HepG2 (cell line): Measurements from ENCODE around the gene CS. TPM values are rescaled to one million over a fixed set of nuclear protein-coding genes. Genes with fewer than 3 reads are reported as not detected.

Experiments used
- ATAC-seq: fragments of 200-7000 bp; cut with Tn5 transposase; 3 replicates; pipeline ENCODE4 v1.9.1; 2020; ENCODE audit warnings: mild to moderate bottlenecking, moderate library complexity
- BruUV-seq: library from RNA; stranded (reverse); fragments of 400-500 nt; replicated peaks from 2 replicates; lab custom pipeline; 2021; lab: Mats Ljungman, UMichigan
- CTCF ChIA-PET: fragments of 300-600 bp; formaldehyde crosslinking; extraction: SDS; loops from one replicate; lab custom pipeline; 2021; ENCODE audit warnings: low total read pairs, inconsistent platforms, low intra/inter-chr PET ratio; lab: Yijun Ruan, JAX
- POLR2A ChIA-PET: fragments of 350-600 bp; sonication (Branson Sonifier 250); formaldehyde crosslinking; loops from one replicate; lab custom pipeline; 2020; ENCODE audit warnings: antibody characterized with exemption, inconsistent platforms; lab: Yijun Ruan, JAX
- DNase-seq: peaks from one replicate; pipeline ENCODE4 v3.0.0-alpha.2; 2015; ENCODE audit warnings: low spot score
- FAIRE-seq: peaks from 3 replicates; lab custom pipeline; 2011; peaks lifted over from hg19 to GRCh38; lab: Jason Lieb, UNC
- H2AFZ ChIP-seq: one replicate; pipeline ENCODE4 v1.6.1; 2011; ENCODE audit warnings: low read length, inconsistent platforms
- H3K27ac ChIP-seq: fragments of 300-600 bp; 3 replicates; pipeline ENCODE4 v1.8.0; 2011; ENCODE audit warnings: mixed run types, mild to moderate bottlenecking, mixed read lengths, low read length, inconsistent platforms; ENCODE audit not compliant: insufficient read depth; ENCODE audit errors: extremely low read length
- H3K27me3 ChIP-seq, 2 experiments: fragments of 200-600 bp in 1 of 2; 2 replicates in 1 of 2; 3 replicates in 1 of 2; pipeline versions ENCODE4 v1.6.0 to v1.8.0; 2011; ENCODE audit warnings: low read length in 2 of 2, mild to moderate bottlenecking in 2 of 2, moderate library complexity in 2 of 2, inconsistent platforms in 1 of 2; ENCODE audit not compliant: insufficient read depth in 2 of 2, control insufficient read depth in 1 of 2
- H3K36me3 ChIP-seq, 2 experiments: fragments of 200-600 bp in 1 of 2; replicated peaks in 1 of 2; 2 replicates in 1 of 2; 3 replicates in 1 of 2; pipeline versions ENCODE4 v1.5.1 to v1.8.0; 2011; ENCODE audit warnings: low read length in 2 of 2, inconsistent platforms in 1 of 2; ENCODE audit not compliant: insufficient read depth in 2 of 2, control insufficient read depth in 1 of 2
- H3K4me1 ChIP-seq: 2 replicates; pipeline ENCODE4 v1.5.1; 2012; ENCODE audit warnings: low read length, inconsistent platforms; ENCODE audit not compliant: insufficient read depth
- H3K4me2 ChIP-seq: 2 replicates; pipeline ENCODE4 v1.6.0; 2011; ENCODE audit warnings: low read depth, low read length, inconsistent platforms
- H3K4me3 ChIP-seq, 3 experiments: fragments of 200-600 bp in 1 of 3; sonication (generic), shearing (Covaris generic) in 1 of 3; replicated peaks in 1 of 3; 2 replicates each; pipeline ENCODE4 v1.5.1; 2011 to 2016; ENCODE audit warnings: low read length in 3 of 3, inconsistent platforms in 2 of 3, low read depth in 2 of 3, mild to moderate bottlenecking in 2 of 3, control low read depth in 1 of 3, mixed read lengths in 1 of 3; ENCODE audit not compliant: insufficient read depth in 1 of 3
- H3K79me2 ChIP-seq: one replicate; pipeline ENCODE4 v1.6.1; 2011; ENCODE audit warnings: low read length, inconsistent platforms; ENCODE audit not compliant: insufficient read depth
- H3K9ac ChIP-seq: 2 replicates; pipeline ENCODE4 v1.6.0; 2011; ENCODE audit warnings: mild to moderate bottlenecking, low read depth, low read length, inconsistent platforms; ENCODE audit not compliant: insufficient read depth
- H3K9me3 ChIP-seq: 2 replicates; pipeline ENCODE4 v1.5.1; 2012; ENCODE audit warnings: mild to moderate bottlenecking, low read length
- H4K20me1 ChIP-seq: 2 replicates; pipeline ENCODE4 v1.6.0; 2011; ENCODE audit warnings: inconsistent platforms, mild to moderate bottlenecking, low read length, moderate library complexity; ENCODE audit not compliant: insufficient read depth
- HIVEP1 ChIP-seq: sonication (generic); formaldehyde crosslinking; IDR thresholded peaks from 2 replicates; pipeline ENCODE4 v1.4.0; 2020; ENCODE audit warnings: mild to moderate bottlenecking, missing genetic modification reagents
- JUND ChIP-seq: sonication (generic); formaldehyde crosslinking; IDR thresholded peaks from 2 replicates; pipeline ENCODE4 v1.8.0; 2022; ENCODE audit warnings: mild to moderate bottlenecking, missing genetic modification reagents
- SKIL ChIP-seq: sonication (generic); formaldehyde crosslinking; IDR thresholded peaks from 2 replicates; pipeline ENCODE4 v1.8.0; 2022; ENCODE audit warnings: missing genetic modification reagents, mild to moderate bottlenecking, moderate library complexity, borderline replicate concordance
- ZNF382 ChIP-seq: sonication (generic); formaldehyde crosslinking; IDR thresholded peaks from 2 replicates; pipeline ENCODE4 v1.5.0; 2020; ENCODE audit warnings: missing genetic modification reagents, mild to moderate bottlenecking, borderline replicate concordance
- WGBS: methylation state at CpG from one replicate; pipeline ENCODE4 v1.1.6; 2017; ENCODE audit warnings: low lambda C conversion rate; 5-methylcytosine and 5-hydroxymethylcytosine counted together
- in situ Hi-C: cut with HindIII; loops from 2 replicates; pipeline ENCODE4 v1.10.0; 2017; ENCODE audit warnings: low pct_unique_long_range_greater_than_20kb; ENCODE audit not compliant: extremely low pct_ligation_motif_present
- intact Hi-C: fragments of 100-400 bp; cut with micrococcal nuclease; formaldehyde crosslinking; loops from one replicate; pipeline ENCODE4 v1.10.0; 2022; ENCODE audit not compliant: unreplicated experiment
- polyA plus RNA-seq, 8 experiments: library from polyadenylated mRNA; depleted of rRNA in 3 of 8; stranded (reverse) in 7 of 8; unstranded in 1 of 8; fragments of >200 nt; fragmentation: Illumina TruSeq in 4 of 8; extraction: Trizol in 4 of 8; gene quantifications; 2 replicates each; pipeline versions ENCODE4 v1.2.1 to v1.2.3, GENCODE V29; 2011 to 2016; ENCODE audit warnings: low read depth in 4 of 8, missing spikeins in 1 of 8, mixed read lengths in 1 of 8; ENCODE audit not compliant: insufficient read depth in 1 of 8
- total RNA-seq, 5 experiments: library from RNA; depleted of rRNA; stranded (reverse); fragments of >200 nt; fragmentation: Illumina TruSeq; extraction: Trizol; gene quantifications; 2 replicates each; pipeline ENCODE4 v1.2.3, GENCODE V29; 2016; ENCODE audit warnings: low read depth in 1 of 5

Gene CS
- total and polyA plus RNA-seq, 2 of the 13 experiments (the other 11 are each of a cell fraction or from before 2014, with no cell fraction given), result 173 to 175 TPM

GRCh38 chr12:56257071-56257470 lies 43.1 kb downstream of the CS start:
- Histone ChIP-seq H3K9ac (peak overlapping the region; percentile 79), H3K9me3 (no peaks in the 10 kb centered on the region), H3K36me3 (peaks cover 18 to 35% of the 10 kb centered on the region in 2 experiments), H3K79me2 (peaks cover 10% of the 10 kb centered on the region), H3K27me3 (no peaks in the 10 kb centered on the region), H3K27ac (no peak overlapping the region), H4K20me1 (no peaks in the 10 kb centered on the region), H3K4me1 (peaks cover 28% of the 10 kb centered on the region), H3K4me2 (peak overlapping the region; percentile 77), H2AFZ (no peak overlapping the region), H3K4me3 (peak overlapping the region; percentile 74 to 96 (median 88))
- no peak for DNase-seq
- 87% methylated on average over 8 of the region's 8 CpGs for WGBS
- intact Hi-C loops, result loop anchor here (5.0 kb wide), 1 partner anchor 35 kb away; the partner anchor contains the start of genes NABP2 and RNF41
- no TSS peak for BruUV-seq
- POLR2A ChIA-PET, result interaction anchor here (1.4 to 3.5 kb wide), 2 partner anchors 10 to 26 kb away, joined by 8 to 24 read pairs; partner anchors contain the start of gene COQ10A
- in situ Hi-C loops, result loop anchor here (5.0 kb wide), 2 partner anchors 35 to 65 kb away; partner anchors contain the start of genes NABP2 and RNF41
- ATAC-seq, result no peak; the same call in 2 of the 3 replicates
- TF ChIP-seq ZNF382 (no peak), SKIL (CRISPR knock-in tag) (no peak), JUND (CRISPR knock-in tag) (no peak), HIVEP1 (CRISPR knock-in tag) (0 out of 2 replicates have a peak, but pooled peaks have one; percentile 5)
- CTCF ChIA-PET, result interaction anchor here (1.4 to 2.1 kb wide), 2 partner anchors 33 to 64 kb away, joined by 6 to 12 read pairs; partner anchors contain the start of gene NABP2
- FAIRE-seq, result no peak
